T-helper 2 cell treated with Interferon-gamma antibody and Interleukin-4, amounts not matched to agents 100 ng/mL and 5 ng/mL, for 36 hours (primary cell): ENCODE measurements around the gene GPAM. TPM values are rescaled to one million over a fixed set of nuclear protein-coding genes. Genes with fewer than 3 reads are reported as not detected.
"Not testable (repeated sequence)": the region's sequence is repeated elsewhere in the genome, so short reads cannot be mapped to it uniquely, and the experiment has no call there.

Experiments
- intact Hi-C: fragments of 100-400 bp; cut with micrococcal nuclease; formaldehyde crosslinking; loops from one replicate; pipeline ENCODE4 v1.15.1; 2023
- total RNA-seq: library from RNA; stranded (reverse); gene quantifications from 2 replicates; pipeline ENCODE4 v1.2.3, GENCODE V29; 2022

GPAM gene
- total RNA-seq, 1 donor from 2014 or later, result 7.3 TPM

- intact Hi-C loops, result no loop called here
Observed at GRCh38 chr10:112216966-112217365, 33.4 kb upstream of the GPAM start.

- intact Hi-C loops, result no loop called here
Observed at GRCh38 chr10:112216151-112216550, 32.6 kb upstream of the GPAM start.

DNA sequence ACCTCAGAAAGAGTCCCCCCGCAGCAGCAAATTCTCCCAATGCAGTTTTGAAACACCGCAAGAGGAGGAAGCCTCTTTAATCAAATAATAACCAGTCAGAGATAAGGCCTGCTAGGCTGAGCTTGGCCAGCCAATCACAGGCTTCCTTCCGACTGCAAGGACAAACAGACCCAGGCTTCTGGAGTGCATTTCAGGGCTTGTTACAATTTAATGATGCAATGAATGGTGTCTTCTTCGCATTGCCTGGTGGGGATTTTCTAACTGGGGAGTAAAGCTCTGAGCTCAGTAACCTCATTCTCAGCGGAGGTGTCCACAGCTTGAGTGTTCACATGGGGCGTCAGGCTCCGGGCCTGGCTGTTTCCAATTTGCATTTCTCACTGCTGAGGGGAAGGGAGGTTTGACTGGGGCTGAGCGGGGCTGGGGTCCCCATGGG lies 31.8 kb upstream of the GPAM start:
- intact Hi-C loops, result no loop called here

GRCh38 chr10:112214298-112214926 lies 30.8 kb upstream of the GPAM start:
- intact Hi-C loops, result no loop called here

GRCh38 chr10:112213836-112214235 lies 30.3 kb upstream of the GPAM start:
- intact Hi-C loops, result no loop called here

DNA sequence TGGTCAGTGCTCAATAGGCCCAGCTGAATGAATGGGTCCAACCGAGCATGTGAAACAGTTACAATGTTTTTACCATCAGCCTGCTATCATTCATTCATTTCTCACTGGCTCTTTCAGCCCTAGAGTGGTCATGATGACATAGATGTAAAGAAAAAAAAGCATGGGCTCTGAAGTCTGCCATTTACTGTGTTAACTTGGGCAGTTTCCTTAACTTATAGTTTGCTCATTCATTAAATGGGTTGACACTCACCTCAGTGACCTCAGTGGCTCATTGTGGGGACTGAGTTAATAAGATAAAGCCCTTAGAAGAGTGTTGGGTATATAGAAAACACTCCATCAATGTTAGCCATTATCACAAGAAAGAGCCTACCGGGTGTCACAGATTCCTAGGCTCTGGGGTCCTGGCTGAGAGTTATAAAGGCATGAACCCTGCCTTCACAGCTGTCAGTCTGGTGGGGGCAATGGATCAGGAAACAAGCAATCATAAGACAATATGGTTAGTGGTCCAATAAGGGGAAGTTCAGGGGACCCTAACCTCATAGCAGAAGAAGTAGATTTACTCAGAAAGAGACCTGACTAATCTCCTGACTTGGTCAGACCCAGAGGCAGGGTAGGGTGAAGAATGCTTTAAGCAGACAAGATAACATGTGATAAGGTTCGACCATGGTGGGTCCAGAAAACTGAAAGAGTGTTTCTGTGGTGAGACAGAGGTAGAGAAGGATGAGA lies 29.7 kb upstream of the GPAM start:
- intact Hi-C loops, result no loop called here

DNA sequence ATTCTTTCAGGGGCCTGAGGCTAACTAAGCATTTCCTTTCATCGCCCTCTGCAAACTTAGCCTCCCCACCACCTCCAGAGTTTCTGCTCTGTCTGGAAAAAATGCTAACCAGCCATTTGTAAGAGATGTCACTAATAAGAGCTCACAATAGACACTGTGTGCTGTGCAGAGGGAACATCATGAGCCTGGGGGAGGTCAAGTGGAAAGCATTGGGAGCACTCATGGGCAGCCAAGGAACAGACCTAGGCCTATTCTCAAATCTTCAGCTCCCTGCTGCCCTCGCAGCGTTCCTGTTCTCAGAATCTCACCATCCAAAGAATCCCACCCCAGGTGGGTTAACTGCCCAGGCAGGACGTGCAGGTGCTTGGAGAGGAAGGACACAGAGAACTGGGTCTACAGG lies 27.1 kb upstream of the GPAM start:
- intact Hi-C loops, result no loop called here

GRCh38 chr10:112209684-112210131 lies 26.1 kb upstream of the GPAM start:
- intact Hi-C loops, result no loop called here

DNA sequence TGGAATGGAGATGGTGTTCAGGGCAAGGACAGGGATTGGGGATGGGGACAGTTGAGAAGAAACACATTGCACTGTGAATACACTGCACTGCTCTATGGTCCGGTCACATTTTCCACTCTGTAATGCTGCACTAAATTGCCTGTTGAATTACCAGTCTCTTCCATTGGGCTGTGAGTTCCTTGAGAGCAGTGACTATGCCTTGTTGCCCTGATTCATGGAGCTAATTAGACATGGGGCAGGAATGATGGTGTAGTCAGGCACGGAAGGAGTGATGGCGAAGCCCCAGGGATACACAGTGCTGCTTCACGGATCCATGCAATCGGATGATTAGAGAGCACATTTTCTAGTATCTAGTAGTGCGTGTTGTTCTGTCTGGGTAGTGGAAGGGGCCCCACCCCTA lies 25.4 kb upstream of the GPAM start:
- intact Hi-C loops, result no loop called here

DNA sequence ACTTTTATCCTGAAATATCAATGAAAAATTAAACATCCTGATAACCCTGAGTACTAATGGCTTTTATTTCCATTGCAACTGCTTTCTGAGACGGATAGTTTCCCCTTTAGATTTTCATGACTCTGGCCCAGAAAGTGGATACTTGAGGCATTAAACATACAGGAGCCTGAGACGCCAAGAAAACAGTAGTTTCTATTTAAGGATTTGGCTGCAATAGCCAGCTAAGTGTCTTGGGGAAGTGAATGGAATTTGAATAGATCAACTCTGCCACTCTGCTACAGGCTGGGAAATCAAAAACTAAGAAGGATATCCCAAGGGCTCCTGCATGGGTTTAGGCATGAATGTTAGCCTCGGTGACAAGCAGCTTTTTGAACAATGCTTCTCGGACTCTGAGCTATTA lies 24.7 kb upstream of the GPAM start:
- intact Hi-C loops, result no loop called here

DNA sequence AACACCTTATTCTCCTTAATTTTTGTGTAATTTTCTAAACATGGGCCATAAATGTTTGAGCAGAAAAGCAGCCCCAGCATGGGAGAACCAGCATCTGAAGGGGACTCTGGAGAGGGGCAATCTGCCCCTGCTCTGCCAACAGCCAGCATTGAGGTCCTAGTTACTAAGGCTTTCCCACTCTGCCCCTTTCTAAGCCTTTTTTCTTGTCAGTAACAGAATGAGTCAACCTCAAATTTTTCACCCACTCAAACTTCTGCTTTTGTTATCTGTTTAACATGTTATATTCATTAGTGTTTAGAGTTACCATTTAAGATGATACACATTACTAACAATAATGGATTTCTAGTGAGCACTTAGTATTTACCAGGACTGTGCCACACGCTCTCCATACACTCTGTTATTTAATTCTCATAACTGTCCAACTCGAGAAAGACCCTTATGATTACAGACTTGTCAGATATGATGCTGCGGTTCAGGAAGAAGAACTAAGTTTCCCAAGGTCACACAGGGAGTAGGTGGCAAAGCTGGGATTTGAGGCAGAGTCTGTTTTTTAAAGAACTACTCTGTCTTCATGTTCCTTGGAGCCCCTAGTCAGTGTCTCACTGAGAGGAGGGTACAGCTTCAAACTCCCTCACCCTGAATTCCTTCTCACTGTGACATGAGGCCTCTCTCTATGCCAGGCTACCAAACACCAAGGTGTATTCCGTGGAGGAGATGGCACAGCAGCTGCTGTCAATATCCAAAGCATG lies 19.9 kb upstream of the GPAM start:
- intact Hi-C loops, result no loop called here

- intact Hi-C loops, result no loop called here
Observed at GRCh38 chr10:112202561-112203241, 19.1 kb upstream of the GPAM start.

- intact Hi-C loops, result no loop called here
Observed at GRCh38 chr10:112202076-112202475, 18.5 kb upstream of the GPAM start.

- intact Hi-C loops, result no loop called here
Observed at GRCh38 chr10:112201334-112201733, 17.8 kb upstream of the GPAM start.

GRCh38 chr10:112200259-112200658 lies 16.7 kb upstream of the GPAM start:
- intact Hi-C loops, result not testable (repeated sequence)

DNA sequence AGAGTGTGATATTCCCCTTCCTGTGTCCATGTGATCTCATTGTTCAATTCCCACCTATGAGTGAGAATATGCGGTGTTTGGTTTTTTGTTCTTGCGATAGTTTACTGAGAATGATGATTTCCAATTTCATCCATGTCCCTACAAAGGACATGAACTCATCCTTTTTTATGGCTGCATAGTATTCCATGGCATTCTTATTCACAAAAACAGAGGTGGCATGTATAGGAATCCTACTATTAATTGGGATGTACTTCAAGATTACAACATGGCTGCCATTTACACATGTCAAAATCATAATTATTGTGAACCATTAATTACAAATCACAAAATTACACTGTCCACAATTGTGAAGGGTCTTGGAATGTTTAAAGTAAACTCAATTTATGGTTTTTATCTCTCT lies 14.1 kb upstream of the GPAM start:
- intact Hi-C loops, result not testable (repeated sequence)

GRCh38 chr10:112195224-112195623 lies 11.7 kb upstream of the GPAM start:
- intact Hi-C loops, result no loop called here

DNA sequence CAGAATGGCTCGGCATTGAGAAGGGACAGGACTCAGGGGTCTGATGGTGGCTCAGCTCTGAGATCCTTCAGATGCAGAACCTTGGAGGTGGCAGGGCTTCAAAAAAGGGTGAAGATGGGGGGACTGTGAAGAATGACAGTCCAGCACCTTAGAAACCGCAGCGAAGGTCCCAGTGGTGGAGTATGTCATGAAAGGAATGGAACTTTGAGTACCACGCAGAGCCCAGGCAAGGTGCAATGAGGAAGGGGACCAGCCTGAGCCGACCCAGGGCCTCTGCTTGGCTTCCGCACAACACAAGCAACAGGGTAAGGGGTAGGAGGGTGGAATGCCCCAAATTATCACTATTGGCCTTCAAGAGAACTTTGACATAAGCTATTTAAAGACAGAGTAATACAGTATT lies 8.2 kb upstream of the GPAM start:
- intact Hi-C loops, result no loop called here

DNA sequence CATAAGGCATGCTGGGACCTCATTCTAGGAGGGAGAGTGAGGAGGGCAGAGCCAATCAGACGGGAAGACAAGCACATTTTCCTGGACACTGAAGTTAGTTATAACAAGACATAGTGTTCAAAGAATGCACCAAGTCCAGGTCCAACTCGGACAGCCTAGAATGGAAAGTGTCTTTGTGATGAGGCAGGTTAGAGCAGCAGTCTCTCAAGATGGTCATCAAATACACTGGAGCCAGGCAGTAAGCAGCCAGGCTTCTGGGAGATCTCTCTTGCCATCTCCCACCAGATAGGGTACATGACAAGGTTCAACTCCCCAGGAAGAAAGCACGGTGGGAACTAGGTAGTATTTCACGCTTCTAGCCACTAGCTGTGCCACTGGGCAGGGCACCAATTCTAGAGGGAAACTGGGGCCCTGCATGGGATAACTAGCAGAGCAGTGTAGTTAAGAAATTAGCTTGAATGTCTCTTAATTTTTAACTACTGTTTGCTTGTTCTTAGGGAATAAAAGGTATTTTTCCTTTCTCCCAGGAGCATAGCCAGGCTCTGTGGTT lies 7.6 kb upstream of the GPAM start:
- intact Hi-C loops, result no loop called here

GRCh38 chr10:112189465-112189864 lies 5.9 kb upstream of the GPAM start:
- intact Hi-C loops, result no loop called here

- intact Hi-C loops, result no loop called here
Observed at GRCh38 chr10:112187527-112187926, 4.0 kb upstream of the GPAM start.

DNA sequence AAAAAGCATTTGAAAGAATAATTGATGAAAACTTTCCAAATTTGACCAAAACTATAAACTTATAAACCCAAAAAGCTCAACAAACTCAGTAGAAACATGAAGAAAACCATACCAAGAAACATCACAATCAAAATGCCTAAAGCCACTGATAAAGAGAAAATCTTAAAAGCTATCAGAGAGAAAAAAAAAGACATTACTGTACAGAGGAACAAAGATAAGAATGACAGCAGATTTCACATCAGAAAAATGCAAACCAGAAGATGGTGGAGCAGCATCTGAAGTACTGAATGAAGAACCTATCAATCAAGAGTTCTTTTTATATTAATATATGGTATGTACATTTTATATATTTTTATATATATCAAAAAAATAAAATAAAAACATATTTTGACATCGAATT lies 2.4 kb upstream of the GPAM start:
- intact Hi-C loops, result no loop called here
